H1 (cell line): ENCODE results near the gene SERAC1. TPM values are rescaled to one million over a fixed set of nuclear protein-coding genes. Genes with fewer than 3 reads are reported as not detected.

Experiments
- KDM1A ChIP-seq: fragments of 200-600, 300-600 bp; sonication (generic); IDR thresholded peaks from 2 replicates; pipeline ENCODE4 v1.7.1; 2016; ENCODE audit warnings: mild to moderate bottlenecking, low read length, borderline replicate concordance
- polyA plus RNA-seq, 7 experiments: library from polyadenylated mRNA; depleted of rRNA in 3 of 7; stranded (reverse) in 5 of 7; unstranded in 2 of 7; fragments of >200 nt in 5 of 7; fragments of 200-250 nt in 2 of 7; gene quantifications; 1 replicate in 5 of 7; 2 replicates in 1 of 7; 4 replicates in 1 of 7; pipeline versions ENCODE4 v1.2.1 to v1.2.3, GENCODE V29; 2011 to 2013; ENCODE audit warnings: missing spikeins in 2 of 7, mixed read lengths in 2 of 7
- total RNA-seq: library from RNA; stranded (reverse); fragmentation: NEBNext Ultra II Directional; extraction: Animal tissue kit (Norgen Biotek cat#: 25700); gene quantifications from 2 replicates; pipeline ENCODE4 v1.2.1, GENCODE V29; 2021

Gene SERAC1
- total and polyA plus RNA-seq, 2 of the 8 experiments (the other 6 are each of a cell fraction or from before 2014, with no cell fraction given), result 7.3 to 9.0 TPM

DNA sequence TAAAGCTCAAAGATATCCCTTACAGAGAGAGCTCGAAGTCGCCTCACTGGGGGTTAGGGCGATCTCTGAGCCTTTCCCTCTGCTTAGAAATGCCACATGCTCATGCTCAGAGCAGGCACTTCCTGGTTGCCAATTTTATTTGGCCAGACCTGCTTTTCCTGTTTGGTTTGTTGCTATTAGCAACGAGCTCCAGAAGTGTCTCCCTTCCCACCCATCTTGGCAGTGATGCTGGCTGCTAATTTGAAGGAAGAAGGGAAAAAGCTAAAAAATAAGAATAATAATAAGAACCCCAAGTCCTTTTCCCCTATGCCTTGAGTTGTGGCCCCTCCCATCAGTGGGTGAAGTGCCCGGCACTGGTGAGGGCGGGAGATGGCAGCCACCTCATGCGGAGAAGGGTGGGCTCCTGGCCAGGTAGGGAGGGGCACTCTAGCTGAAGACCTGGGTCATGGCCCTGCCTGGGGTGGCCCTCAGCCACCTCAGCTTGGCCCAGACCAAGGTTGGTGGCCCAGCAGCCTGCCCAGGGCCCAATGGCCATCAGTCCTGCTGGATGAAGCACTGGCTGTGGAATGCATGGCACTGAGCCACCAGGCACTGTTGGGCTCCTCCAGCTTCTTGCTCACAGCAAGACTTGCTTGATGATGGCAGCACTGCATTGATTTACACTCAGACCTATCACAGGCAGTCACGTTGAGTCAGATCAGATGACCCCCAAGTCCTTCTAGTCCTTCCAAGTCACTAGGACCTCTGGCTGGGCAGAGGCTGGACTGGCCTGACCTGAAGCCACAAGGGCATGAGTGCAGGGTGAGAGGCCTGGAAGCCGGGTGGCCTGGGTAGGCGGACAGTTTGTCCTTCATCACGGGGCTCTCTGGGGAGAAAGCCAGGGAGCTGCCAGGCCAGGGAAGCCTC, 107.4 kb downstream of the SERAC1 start (continued):
- no peak for TF ChIP-seq KDM1A

Other genes starting within 250 kb of the SERAC1 start
- 13.5 and 13.9 TPM in 2 replicates for gene SYNJ2, start 186.4 kb downstream of the SERAC1 start, total RNA-seq
- 3.7 TPM in 2 replicates for gene SYNJ2, start 186.4 kb downstream of the SERAC1 start, polyA plus RNA-seq (2011; rRNA removed)
- 12.5 and 15.8 TPM in 2 replicates for gene GTF2H5, start 88 bp upstream of the SERAC1 start, total RNA-seq
- gene GTF2H5, start 88 bp upstream of the SERAC1 start, polyA plus RNA-seq (2011; rRNA removed), result 2.8 and 5.1 TPM in 2 replicates
- 45.9 and 51.6 TPM in 2 replicates for gene TULP4, start 144.2 kb upstream of the SERAC1 start, total RNA-seq
- gene TULP4, start 144.2 kb upstream of the SERAC1 start, polyA plus RNA-seq (2011; rRNA removed), result 7.7 and 9.5 TPM in 2 replicates